ENCODE measurements around the gene PRUNE2. TPM values are rescaled to one million over a fixed set of nuclear protein-coding genes. Genes with fewer than 3 reads are reported as not detected.

The PRUNE2 gene
- total RNA-seq, 1 donor from 2014 or later: 63.8 TPM

- Mint-ChIP-seq H3K4me3 (ENCODE audit: unreplicated experiment) (no peak overlapping the region), H3K27ac (ENCODE audit: unreplicated experiment) (no peak overlapping the region), H3K27me3 (ENCODE audit: unreplicated experiment) (peaks cover 2% of the 10 kb centered on the region), H3K36me3 (ENCODE audit: unreplicated experiment) (no peaks in the 10 kb centered on the region), H3K4me1 (ENCODE audit: low read depth, unreplicated experiment) (no peaks in the 10 kb centered on the region), H3K9me3 (ENCODE audit: unreplicated experiment) (no peaks in the 10 kb centered on the region)
- no peak for DNase-seq
- TF ChIP-seq, protein P1, sequence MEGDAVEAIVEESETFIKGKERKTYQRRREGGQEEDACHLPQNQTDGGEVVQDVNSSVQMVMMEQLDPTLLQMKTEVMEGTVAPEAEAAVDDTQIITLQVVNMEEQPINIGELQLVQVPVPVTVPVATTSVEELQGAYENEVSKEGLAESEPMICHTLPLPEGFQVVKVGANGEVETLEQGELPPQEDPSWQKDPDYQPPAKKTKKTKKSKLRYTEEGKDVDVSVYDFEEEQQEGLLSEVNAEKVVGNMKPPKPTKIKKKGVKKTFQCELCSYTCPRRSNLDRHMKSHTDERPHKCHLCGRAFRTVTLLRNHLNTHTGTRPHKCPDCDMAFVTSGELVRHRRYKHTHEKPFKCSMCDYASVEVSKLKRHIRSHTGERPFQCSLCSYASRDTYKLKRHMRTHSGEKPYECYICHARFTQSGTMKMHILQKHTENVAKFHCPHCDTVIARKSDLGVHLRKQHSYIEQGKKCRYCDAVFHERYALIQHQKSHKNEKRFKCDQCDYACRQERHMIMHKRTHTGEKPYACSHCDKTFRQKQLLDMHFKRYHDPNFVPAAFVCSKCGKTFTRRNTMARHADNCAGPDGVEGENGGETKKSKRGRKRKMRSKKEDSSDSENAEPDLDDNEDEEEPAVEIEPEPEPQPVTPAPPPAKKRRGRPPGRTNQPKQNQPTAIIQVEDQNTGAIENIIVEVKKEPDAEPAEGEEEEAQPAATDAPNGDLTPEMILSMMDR (IDR thresholded peaks at IDR 0.05; ENCODE audit: partially characterized antibody, unreplicated experiment): no peak
Measured at GRCh38 chr9:76651119-76651705, 254.7 kb downstream of the PRUNE2 start.

DNA sequence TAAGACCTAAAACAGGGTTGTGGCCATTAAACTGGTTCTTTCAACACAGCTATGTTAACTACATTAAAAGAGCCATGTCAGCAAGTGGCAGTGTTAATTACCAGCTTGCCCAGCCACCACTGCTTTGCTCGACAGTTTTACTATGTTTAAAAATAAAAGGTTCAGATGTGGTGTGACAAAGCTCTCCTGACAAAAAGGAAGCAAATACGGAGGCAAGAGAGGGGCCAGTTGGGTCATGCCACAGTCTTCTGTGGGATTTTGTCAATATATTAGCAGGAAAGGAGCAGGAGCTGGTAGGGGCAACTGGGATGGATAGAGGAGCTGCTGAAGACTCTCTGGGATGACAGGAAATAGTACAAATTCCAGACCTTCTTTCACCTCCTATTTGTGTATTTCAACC is 255.2 kb downstream of the PRUNE2 start:
- Mint-ChIP-seq H3K9me3 (ENCODE audit: unreplicated experiment) (no peaks in the 10 kb centered on the region), H3K27me3 (ENCODE audit: unreplicated experiment) (peaks cover 2% of the 10 kb centered on the region), H3K4me1 (ENCODE audit: low read depth, unreplicated experiment) (no peaks in the 10 kb centered on the region), H3K27ac (ENCODE audit: unreplicated experiment) (no peak overlapping the region), H3K36me3 (ENCODE audit: unreplicated experiment) (no peaks in the 10 kb centered on the region), H3K4me3 (ENCODE audit: unreplicated experiment) (no peak overlapping the region)
- TF ChIP-seq, protein P1 (IDR thresholded peaks at IDR 0.05; ENCODE audit: partially characterized antibody, unreplicated experiment): no peak
- DNase-seq: no peak

- H3K4me3 Mint-ChIP-seq (ENCODE audit: unreplicated experiment): no peak overlapping the region
- TF ChIP-seq, protein P1 (IDR thresholded peaks at IDR 0.05; ENCODE audit: partially characterized antibody, unreplicated experiment): no peak
- peaks cover 2% of the 10 kb centered on the region for H3K27me3 Mint-ChIP-seq (ENCODE audit: unreplicated experiment)
- no peak overlapping the region for H3K27ac Mint-ChIP-seq (ENCODE audit: unreplicated experiment)
- H3K4me1 Mint-ChIP-seq (ENCODE audit: low read depth, unreplicated experiment): no peaks in the 10 kb centered on the region
- H3K36me3 Mint-ChIP-seq (ENCODE audit: unreplicated experiment): no peaks in the 10 kb centered on the region
- DNase-seq: no peak
- H3K9me3 Mint-ChIP-seq (ENCODE audit: unreplicated experiment): no peaks in the 10 kb centered on the region
Measured at GRCh38 chr9:76649894-76650293, 256.0 kb downstream of the PRUNE2 start.

DNA sequence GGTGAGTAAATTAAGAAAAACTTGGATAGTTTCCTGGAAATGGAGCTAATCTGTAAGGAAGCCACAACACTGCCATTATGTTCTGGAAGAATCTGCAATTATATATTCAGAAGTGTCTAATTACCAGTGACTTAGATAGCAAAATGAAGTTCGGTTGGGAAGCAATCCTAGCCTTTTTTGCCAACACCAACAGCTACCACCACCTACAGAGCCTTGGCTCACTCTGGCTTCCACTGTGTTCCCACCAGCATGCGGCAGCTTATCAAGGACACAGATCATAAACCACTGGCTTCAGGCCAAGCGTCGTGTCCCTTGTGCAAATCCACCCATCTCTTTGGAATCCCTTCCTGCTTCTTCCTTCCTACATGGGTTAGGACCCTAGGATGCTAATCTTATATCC is 259.7 kb downstream of the PRUNE2 start:
- Mint-ChIP-seq H3K27me3 (ENCODE audit: unreplicated experiment) (peaks cover 5% of the 10 kb centered on the region), H3K9me3 (ENCODE audit: unreplicated experiment) (no peaks in the 10 kb centered on the region), H3K36me3 (ENCODE audit: unreplicated experiment) (no peaks in the 10 kb centered on the region), H3K4me1 (ENCODE audit: low read depth, unreplicated experiment) (no peaks in the 10 kb centered on the region), H3K27ac (ENCODE audit: unreplicated experiment) (no peak overlapping the region), H3K4me3 (ENCODE audit: unreplicated experiment) (no peak overlapping the region)
- no peak for DNase-seq
- TF ChIP-seq, protein P1 (IDR thresholded peaks at IDR 0.05; ENCODE audit: partially characterized antibody, unreplicated experiment): no peak

DNA sequence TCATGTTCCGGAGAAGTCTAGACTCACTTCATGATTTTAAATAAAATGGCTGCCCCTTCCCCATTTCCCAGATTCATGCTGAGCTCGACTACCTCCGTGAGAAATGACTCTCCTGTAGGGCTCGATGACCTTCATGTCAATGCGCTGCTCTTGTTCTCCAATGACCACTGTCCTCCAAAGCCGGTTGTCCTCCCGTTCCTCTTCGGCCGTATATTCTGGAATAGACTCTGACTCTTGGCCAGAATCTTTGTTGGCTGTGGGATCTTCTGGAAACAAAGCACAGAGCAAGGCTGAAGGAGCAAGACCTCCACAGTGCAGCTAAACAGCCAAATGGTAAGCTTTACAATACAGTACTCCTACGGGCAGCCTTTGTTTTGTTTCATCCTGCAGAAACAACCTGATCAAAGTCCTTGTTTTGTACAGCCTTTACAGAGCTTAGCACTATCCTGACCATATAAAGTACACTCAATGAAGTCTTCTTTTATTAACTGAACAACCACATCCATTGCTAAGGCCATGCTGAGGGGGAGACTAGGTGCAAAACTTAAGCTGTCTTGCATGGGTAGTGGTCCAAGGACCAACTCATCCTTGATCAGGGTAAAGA is 261.2 kb downstream of the PRUNE2 start:
- Mint-ChIP-seq H3K4me1 (ENCODE audit: low read depth, unreplicated experiment) (no peaks in the 10 kb centered on the region), H3K27me3 (ENCODE audit: unreplicated experiment) (peaks cover 5% of the 10 kb centered on the region), H3K9me3 (ENCODE audit: unreplicated experiment) (no peaks in the 10 kb centered on the region), H3K27ac (ENCODE audit: unreplicated experiment) (no peak overlapping the region), H3K4me3 (ENCODE audit: unreplicated experiment) (no peak overlapping the region), H3K36me3 (ENCODE audit: unreplicated experiment) (no peaks in the 10 kb centered on the region)
- TF ChIP-seq, protein P1 (IDR thresholded peaks at IDR 0.05; ENCODE audit: partially characterized antibody, unreplicated experiment): no peak
- DNase-seq: no peak
